Activated CD4-positive, alpha-beta memory T cell treated with anti-CD3 and anti-CD28 coated beads for 36 hours (primary cell): ENCODE measurements around the gene AKAIN1. TPM values are rescaled to one million over a fixed set of nuclear protein-coding genes. Genes with fewer than 3 reads are reported as not detected.

Experiments
- CTCF ChIA-PET: fragments of 350-600 bp; sonication (Branson Sonifier 250); formaldehyde crosslinking; loops from one replicate; lab custom pipeline; 2021; ENCODE audit warnings: antibody characterized with exemption, inconsistent platforms; lab: Charles Lee
- POLR2A ChIA-PET: fragments of 350-600 bp; sonication (Branson Sonifier 250); formaldehyde crosslinking; loops from one replicate; lab custom pipeline; 2021; ENCODE audit warnings: antibody characterized with exemption; lab: Charles Lee
- DNase-seq: peaks from one replicate; pipeline ENCODE4 v3.0.0-alpha.2; 2020
- H3K27ac Mint-ChIP-seq: one replicate; pipeline ENCODE4 v1.8.0; 2021; ENCODE audit warnings: mixed read lengths
- H3K27me3 Mint-ChIP-seq: one replicate; pipeline ENCODE4 v1.8.0; 2021; ENCODE audit warnings: mixed read lengths
- H3K36me3 Mint-ChIP-seq: one replicate; pipeline ENCODE4 v1.8.0; 2021; ENCODE audit warnings: mixed read lengths
- H3K4me1 Mint-ChIP-seq: one replicate; pipeline ENCODE4 v1.8.0; 2021; ENCODE audit warnings: low read depth, mixed read lengths
- H3K4me3 Mint-ChIP-seq: one replicate; pipeline ENCODE4 v1.8.0; 2021; ENCODE audit warnings: mild to moderate bottlenecking, mixed read lengths
- H3K9me3 Mint-ChIP-seq: one replicate; pipeline ENCODE4 v1.8.0; 2021; ENCODE audit warnings: mixed read lengths
- intact Hi-C: fragments of 100-400 bp; cut with micrococcal nuclease; formaldehyde crosslinking; loops from one replicate; pipeline ENCODE4 v1.15.1; 2023
- total RNA-seq, 2 experiments: library from RNA; stranded (reverse); gene quantifications; one replicate each; pipeline ENCODE4 v1.2.3, GENCODE V29; 2021

AKAIN1 gene
- total RNA-seq, 2 experiments from 2014 or later, result not detected

DNA sequence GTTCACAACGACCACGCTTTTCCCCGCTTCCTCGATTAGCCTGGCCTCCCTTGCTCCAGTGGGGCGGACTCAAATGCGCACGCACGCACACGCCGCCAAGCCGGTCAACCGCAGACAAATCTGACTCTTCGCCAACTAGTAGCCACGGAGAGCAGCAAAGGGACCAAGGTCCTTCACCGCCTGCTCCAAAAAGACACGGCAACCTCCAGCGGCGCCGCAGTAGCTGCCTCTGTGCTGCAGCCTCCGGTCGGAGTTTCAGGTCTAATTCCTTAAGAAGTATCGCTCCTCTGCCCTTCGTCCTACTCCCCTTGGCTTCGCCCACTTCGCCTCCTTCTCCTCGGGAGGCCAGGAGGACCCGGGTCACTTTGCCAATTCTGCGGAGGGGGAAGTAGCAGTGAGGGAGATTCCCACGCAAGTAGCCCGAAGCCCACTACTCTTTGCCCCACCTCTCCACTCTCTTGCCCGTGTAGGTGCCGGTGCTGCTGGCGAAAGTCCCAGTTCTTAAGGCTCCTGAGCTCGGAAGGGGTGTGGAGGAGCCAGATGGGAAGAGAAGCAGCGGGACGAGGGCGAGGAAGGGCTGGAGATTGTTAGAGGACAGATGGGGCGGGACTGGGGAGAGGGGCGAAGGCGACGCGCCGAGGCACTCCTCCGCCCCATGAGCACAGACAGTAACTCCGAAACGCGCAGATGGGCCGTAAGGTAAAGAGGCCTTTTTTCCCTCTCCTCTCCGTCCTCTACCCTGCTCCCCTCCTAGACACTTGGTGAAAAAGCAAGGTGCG lies 615 bp downstream of the AKAIN1 start:
- CTCF ChIA-PET, result no interaction called here
- intact Hi-C loops, result no loop called here
- no peak overlapping the region for H3K4me3 Mint-ChIP-seq

DNA sequence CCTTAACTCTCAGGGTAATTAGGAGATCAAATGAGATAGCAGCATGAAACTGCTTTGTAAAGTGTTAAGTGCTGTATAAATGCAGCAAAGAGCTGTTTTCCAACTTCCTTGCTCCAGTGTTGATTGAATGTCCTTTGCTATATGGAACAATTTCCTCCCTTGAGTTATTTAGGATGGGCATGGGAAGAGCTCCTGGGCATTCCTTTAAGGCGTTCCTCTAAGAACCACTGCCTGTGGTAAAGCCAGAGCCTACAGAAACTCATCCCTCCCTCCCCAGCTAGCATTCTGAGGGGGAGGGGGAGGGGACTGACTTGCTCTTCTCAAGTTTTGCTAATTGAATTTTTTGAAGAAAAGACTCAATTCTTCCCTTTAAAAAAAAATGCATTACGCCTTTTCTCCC lies 1.4 kb downstream of the AKAIN1 start:
- H3K4me3 Mint-ChIP-seq, result no peak overlapping the region
- H3K36me3 Mint-ChIP-seq, result no peaks in the 10 kb centered on the region
- CTCF ChIA-PET, result no interaction called here
- no peak overlapping the region for H3K27ac Mint-ChIP-seq
- intact Hi-C loops, result no loop called here
- POLR2A ChIA-PET, result no interaction called here
- no peak for DNase-seq
- no peaks in the 10 kb centered on the region for H3K9me3 Mint-ChIP-seq
- H3K4me1 Mint-ChIP-seq, result peaks cover 10% of the 10 kb centered on the region
- H3K27me3 Mint-ChIP-seq, result peaks cover 60% of the 10 kb centered on the region

More for the DNA sequence above, 615 bp downstream of the AKAIN1 start:
- POLR2A ChIA-PET, result no interaction called here
- DNase-seq, result no peak
- Mint-ChIP-seq H3K4me1 (peaks cover 10% of the 10 kb centered on the region), H3K27me3 (peaks cover 60% of the 10 kb centered on the region), H3K9me3 (no peaks in the 10 kb centered on the region), H3K36me3 (no peaks in the 10 kb centered on the region), H3K27ac (no peak overlapping the region)

DNA sequence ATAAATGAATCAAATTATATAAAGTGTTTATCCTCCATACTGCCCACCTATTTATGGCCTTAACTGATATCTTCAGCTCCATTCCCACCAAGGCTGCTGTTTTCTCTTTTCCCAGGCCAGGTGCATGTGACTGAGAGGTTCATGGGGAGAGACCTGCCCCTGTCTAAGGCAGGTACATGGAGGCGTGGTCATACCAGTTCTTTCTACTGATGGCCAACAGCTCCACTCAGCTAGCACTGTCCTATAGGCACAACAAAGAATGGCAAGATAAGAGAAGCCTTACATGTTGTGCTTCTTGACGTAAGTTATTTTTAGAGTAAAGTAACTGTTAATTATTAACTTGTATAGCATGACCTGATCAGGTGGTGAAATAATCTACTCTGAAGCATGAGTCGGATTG lies 16.8 kb downstream of the AKAIN1 start:
- peaks cover 10% of the 10 kb centered on the region for H3K27me3 Mint-ChIP-seq
- H3K27ac Mint-ChIP-seq, result no peak overlapping the region
- intact Hi-C loops, result no loop called here
- no peaks in the 10 kb centered on the region for H3K36me3 Mint-ChIP-seq
- POLR2A ChIA-PET, result no interaction called here
- no peak overlapping the region for H3K4me3 Mint-ChIP-seq
- no peaks in the 10 kb centered on the region for H3K9me3 Mint-ChIP-seq
- DNase-seq, result no peak
- no peaks in the 10 kb centered on the region for H3K4me1 Mint-ChIP-seq
- CTCF ChIA-PET, result no interaction called here

- Mint-ChIP-seq H3K4me3 (no peak overlapping the region), H3K36me3 (no peaks in the 10 kb centered on the region), H3K27ac (no peak overlapping the region), H3K4me1 (no peaks in the 10 kb centered on the region), H3K27me3 (peaks cover 7% of the 10 kb centered on the region), H3K9me3 (no peaks in the 10 kb centered on the region)
- ChIA-PET CTCF (no interaction called here), POLR2A (no interaction called here)
- DNase-seq, result no peak
- intact Hi-C loops, result no loop called here
These were observed 18.5 kb downstream of the AKAIN1 start for GRCh38 chr18:5178519-5178918.

DNA sequence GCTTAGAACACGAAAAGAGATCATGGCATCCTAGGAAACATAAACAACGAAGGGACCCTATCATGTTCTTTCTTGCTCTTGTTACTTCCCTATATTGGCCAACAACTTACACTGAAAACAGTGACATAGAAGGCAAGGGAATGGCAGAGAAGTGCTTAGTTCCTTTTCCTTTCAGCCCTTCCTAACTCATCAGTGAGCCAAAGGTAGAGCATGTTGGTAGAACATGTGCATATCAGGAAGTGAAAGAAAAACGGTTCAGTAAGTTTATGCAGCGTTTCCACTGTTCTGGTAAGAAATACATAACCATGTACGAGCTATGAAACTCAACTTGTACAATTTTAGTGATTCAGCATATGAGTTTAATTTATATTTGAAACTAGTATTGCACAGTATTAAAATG lies 21.7 kb downstream of the AKAIN1 start:
- no peak for DNase-seq
- H3K36me3 Mint-ChIP-seq, result no peaks in the 10 kb centered on the region
- POLR2A ChIA-PET, result no interaction called here

GRCh38 chr18:5173646-5174045 lies 23.4 kb downstream of the AKAIN1 start:
- no peak overlapping the region for H3K4me3 Mint-ChIP-seq
- POLR2A ChIA-PET, result no interaction called here
- H3K27me3 Mint-ChIP-seq, result peaks cover 3% of the 10 kb centered on the region
- no peaks in the 10 kb centered on the region for H3K4me1 Mint-ChIP-seq
- no peak for DNase-seq
- intact Hi-C loops, result no loop called here
- H3K36me3 Mint-ChIP-seq, result no peaks in the 10 kb centered on the region
- CTCF ChIA-PET, result no interaction called here
- no peak overlapping the region for H3K27ac Mint-ChIP-seq
- peaks cover 10% of the 10 kb centered on the region for H3K9me3 Mint-ChIP-seq

More for the DNA sequence above, 21.7 kb downstream of the AKAIN1 start:
- peaks cover 10% of the 10 kb centered on the region for H3K9me3 Mint-ChIP-seq
- H3K27ac Mint-ChIP-seq, result no peak overlapping the region
- intact Hi-C loops, result no loop called here
- CTCF ChIA-PET, result no interaction called here
- H3K4me3 Mint-ChIP-seq, result no peak overlapping the region
- no peaks in the 10 kb centered on the region for H3K4me1 Mint-ChIP-seq
- H3K27me3 Mint-ChIP-seq, result peaks cover 6% of the 10 kb centered on the region

DNA sequence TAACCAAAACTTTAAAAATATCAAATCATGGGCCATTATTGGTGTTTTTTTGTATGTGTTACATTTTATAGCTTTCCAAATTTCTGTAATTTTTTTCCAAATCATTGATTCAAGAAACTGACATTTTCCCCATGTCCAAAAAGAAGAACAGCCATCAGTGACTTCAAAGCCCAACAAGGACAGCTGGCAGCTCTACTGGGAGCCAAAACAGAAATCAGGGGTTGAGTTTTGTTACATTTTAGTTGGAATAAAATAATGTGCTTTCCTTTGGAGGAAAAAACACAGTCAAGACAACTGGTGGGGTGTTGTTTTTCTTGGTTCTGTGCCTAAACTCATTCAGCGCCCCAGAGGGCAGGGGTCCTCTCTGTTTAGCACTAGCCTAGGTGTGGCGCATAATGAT lies 23.8 kb downstream of the AKAIN1 start:
- H3K4me1 Mint-ChIP-seq, result peaks cover 3% of the 10 kb centered on the region
- ChIA-PET CTCF (no interaction called here), POLR2A (no interaction called here)
- H3K4me3 Mint-ChIP-seq, result no peak overlapping the region
- H3K27ac Mint-ChIP-seq, result no peak overlapping the region
- H3K27me3 Mint-ChIP-seq, result peaks cover 3% of the 10 kb centered on the region
- H3K9me3 Mint-ChIP-seq, result peaks cover 10% of the 10 kb centered on the region
- no peaks in the 10 kb centered on the region for H3K36me3 Mint-ChIP-seq
- intact Hi-C loops, result no loop called here
- no peak for DNase-seq

- Mint-ChIP-seq H3K4me3 (no peak overlapping the region), H3K27ac (no peak overlapping the region), H3K27me3 (peaks cover 4% of the 10 kb centered on the region), H3K36me3 (no peaks in the 10 kb centered on the region), H3K4me1 (peaks cover 16% of the 10 kb centered on the region), H3K9me3 (peaks cover 10% of the 10 kb centered on the region)
- POLR2A ChIA-PET, result no interaction called here
- no peak for DNase-seq
- intact Hi-C loops, result no loop called here
- CTCF ChIA-PET, result no interaction called here
These were observed 29.2 kb downstream of the AKAIN1 start for GRCh38 chr18:5167831-5168230.

- DNase-seq, result no peak
- H3K4me3 Mint-ChIP-seq, result no peak overlapping the region
- intact Hi-C loops, result no loop called here
- no peaks in the 10 kb centered on the region for H3K36me3 Mint-ChIP-seq
- peaks cover 7% of the 10 kb centered on the region for H3K9me3 Mint-ChIP-seq
- POLR2A ChIA-PET, result no interaction called here
- peaks cover 4% of the 10 kb centered on the region for H3K27me3 Mint-ChIP-seq
- peaks cover 16% of the 10 kb centered on the region for H3K4me1 Mint-ChIP-seq
- no peak overlapping the region for H3K27ac Mint-ChIP-seq
- CTCF ChIA-PET, result no interaction called here
These were observed 30.3 kb downstream of the AKAIN1 start for GRCh38 chr18:5166606-5167280.

GRCh38 chr18:5164903-5165302 lies 32.2 kb downstream of the AKAIN1 start:
- intact Hi-C loops, result no loop called here
- DNase-seq, result no peak
- POLR2A ChIA-PET, result no interaction called here

GRCh38 chr18:5162111-5162510 lies 34.9 kb downstream of the AKAIN1 start:
- peaks cover 2% of the 10 kb centered on the region for H3K27me3 Mint-ChIP-seq
- H3K9me3 Mint-ChIP-seq, result no peaks in the 10 kb centered on the region
- H3K27ac Mint-ChIP-seq, result no peak overlapping the region
- no peak overlapping the region for H3K4me3 Mint-ChIP-seq
- H3K4me1 Mint-ChIP-seq, result peaks cover 21% of the 10 kb centered on the region
- DNase-seq, result no peak
- ChIA-PET CTCF (no interaction called here), POLR2A (no interaction called here)
- H3K36me3 Mint-ChIP-seq, result no peaks in the 10 kb centered on the region
- intact Hi-C loops, result no loop called here

More at GRCh38 chr18:5164903-5165302, 32.2 kb downstream of the AKAIN1 start:
- CTCF ChIA-PET, result no interaction called here
- peaks cover 2% of the 10 kb centered on the region for H3K27me3 Mint-ChIP-seq
- H3K27ac Mint-ChIP-seq, result no peak overlapping the region
- no peaks in the 10 kb centered on the region for H3K9me3 Mint-ChIP-seq
- no peak overlapping the region for H3K4me3 Mint-ChIP-seq
- H3K36me3 Mint-ChIP-seq, result no peaks in the 10 kb centered on the region
- peaks cover 17% of the 10 kb centered on the region for H3K4me1 Mint-ChIP-seq

GRCh38 chr18:5159080-5159479 lies 38.0 kb downstream of the AKAIN1 start:
- H3K27ac Mint-ChIP-seq, result peak overlapping the region; percentile 56
- POLR2A ChIA-PET, result no interaction called here
- no peaks in the 10 kb centered on the region for H3K27me3 Mint-ChIP-seq
- H3K9me3 Mint-ChIP-seq, result no peaks in the 10 kb centered on the region
- no peak for DNase-seq
- no peak overlapping the region for H3K4me3 Mint-ChIP-seq
- intact Hi-C loops, result no loop called here
- H3K4me1 Mint-ChIP-seq, result peaks cover 17% of the 10 kb centered on the region
- H3K36me3 Mint-ChIP-seq, result no peaks in the 10 kb centered on the region
- CTCF ChIA-PET, result no interaction called here

- CTCF ChIA-PET, result no interaction called here
- no peak for DNase-seq
- intact Hi-C loops, result no loop called here
- Mint-ChIP-seq H3K4me1 (peaks cover 17% of the 10 kb centered on the region), H3K4me3 (no peak overlapping the region), H3K9me3 (no peaks in the 10 kb centered on the region), H3K27ac (no peak overlapping the region), H3K27me3 (no peaks in the 10 kb centered on the region), H3K36me3 (no peaks in the 10 kb centered on the region)
- POLR2A ChIA-PET, result no interaction called here
These were observed 38.5 kb downstream of the AKAIN1 start for GRCh38 chr18:5158587-5158986.
